ENCODE measurements around the gene HYI. TPM values are rescaled to one million over a fixed set of nuclear protein-coding genes. Genes with fewer than 3 reads are reported as not detected.

The HYI gene
- total and polyA plus RNA-seq, 2 experiments from 2014 or later = 15.5 to 65.2 TPM

- no peak for DNase-seq (ENCODE audit: low read depth in 1 of 2, low spot score in 1 of 2)
- Histone ChIP-seq H3K4me1 (ENCODE audit: low read depth) (no peaks in the 10 kb centered on the region), H3K27me3 (no peaks in the 10 kb centered on the region), H3K36me3 (no peaks in the 10 kb centered on the region), H3K27ac (no peak overlapping the region), H3K9me3 (ENCODE audit: low read depth) (no peaks in the 10 kb centered on the region), H3K4me3 (no peak overlapping the region)
- no peak for TF ChIP-seq CTCF (IDR thresholded peaks at IDR 0.05; ENCODE audit: low read depth, low read length)
Measured at GRCh38 chr1:43469932-43470331, 16.2 kb upstream of the HYI start.

GRCh38 chr1:43468414-43468813 is 14.7 kb upstream of the HYI start:
- Histone ChIP-seq H3K36me3 (no peaks in the 10 kb centered on the region), H3K27ac (no peak overlapping the region)
- TF ChIP-seq CTCF (IDR thresholded peaks at IDR 0.05; ENCODE audit: low read depth, low read length) = no peak

GRCh38 chr1:43466403-43466802 is 12.7 kb upstream of the HYI start:
- Histone ChIP-seq H3K4me3 (no peak overlapping the region), H3K9me3 (ENCODE audit: low read depth) (no peaks in the 10 kb centered on the region), H3K27me3 (no peaks in the 10 kb centered on the region), H3K4me1 (ENCODE audit: low read depth) (no peaks in the 10 kb centered on the region), H3K36me3 (no peaks in the 10 kb centered on the region), H3K27ac (no peak overlapping the region)
- DNase-seq (ENCODE audit: low read depth in 1 of 2, low spot score in 1 of 2) = peak in 1 of 2 donors; percentile 42
- TF ChIP-seq CTCF (IDR thresholded peaks at IDR 0.05; ENCODE audit: low read depth, low read length) = no peak

More at GRCh38 chr1:43468414-43468813, 14.7 kb upstream of the HYI start:
- H3K4me3 ChIP-seq = no peak overlapping the region
- DNase-seq (ENCODE audit: low read depth in 1 of 2, low spot score in 1 of 2) = no peak
- no peaks in the 10 kb centered on the region for H3K9me3 ChIP-seq (ENCODE audit: low read depth)
- no peaks in the 10 kb centered on the region for H3K27me3 ChIP-seq
- H3K4me1 ChIP-seq (ENCODE audit: low read depth) = no peaks in the 10 kb centered on the region

GRCh38 chr1:43465505-43466067 is 11.9 kb upstream of the HYI start:
- H3K9me3 ChIP-seq (ENCODE audit: low read depth) = no peaks in the 10 kb centered on the region
- no peaks in the 10 kb centered on the region for H3K36me3 ChIP-seq
- TF ChIP-seq CTCF (IDR thresholded peaks at IDR 0.05; ENCODE audit: low read depth, low read length) = no peak
- H3K4me1 ChIP-seq (ENCODE audit: low read depth) = no peaks in the 10 kb centered on the region
- no peaks in the 10 kb centered on the region for H3K27me3 ChIP-seq
- no peak overlapping the region for H3K27ac ChIP-seq
- H3K4me3 ChIP-seq = no peak overlapping the region
- no peak for DNase-seq (ENCODE audit: low read depth in 1 of 2, low spot score in 1 of 2)

GRCh38 chr1:43464681-43465504 is 11.2 kb upstream of the HYI start:
- peak in 1 of 2 donors; percentile 52 for DNase-seq (ENCODE audit: low read depth in 1 of 2, low spot score in 1 of 2)
- Histone ChIP-seq H3K4me3 (no peak overlapping the region), H3K27ac (no peak overlapping the region), H3K9me3 (ENCODE audit: low read depth) (no peaks in the 10 kb centered on the region), H3K36me3 (no peaks in the 10 kb centered on the region), H3K27me3 (no peaks in the 10 kb centered on the region), H3K4me1 (ENCODE audit: low read depth) (no peaks in the 10 kb centered on the region)
- no peak for TF ChIP-seq CTCF (IDR thresholded peaks at IDR 0.05; ENCODE audit: low read depth, low read length)

Data from cardiac muscle cell (in vitro differentiated cells and primary cell).